ENCODE results near the gene ACSF3.

DNA sequence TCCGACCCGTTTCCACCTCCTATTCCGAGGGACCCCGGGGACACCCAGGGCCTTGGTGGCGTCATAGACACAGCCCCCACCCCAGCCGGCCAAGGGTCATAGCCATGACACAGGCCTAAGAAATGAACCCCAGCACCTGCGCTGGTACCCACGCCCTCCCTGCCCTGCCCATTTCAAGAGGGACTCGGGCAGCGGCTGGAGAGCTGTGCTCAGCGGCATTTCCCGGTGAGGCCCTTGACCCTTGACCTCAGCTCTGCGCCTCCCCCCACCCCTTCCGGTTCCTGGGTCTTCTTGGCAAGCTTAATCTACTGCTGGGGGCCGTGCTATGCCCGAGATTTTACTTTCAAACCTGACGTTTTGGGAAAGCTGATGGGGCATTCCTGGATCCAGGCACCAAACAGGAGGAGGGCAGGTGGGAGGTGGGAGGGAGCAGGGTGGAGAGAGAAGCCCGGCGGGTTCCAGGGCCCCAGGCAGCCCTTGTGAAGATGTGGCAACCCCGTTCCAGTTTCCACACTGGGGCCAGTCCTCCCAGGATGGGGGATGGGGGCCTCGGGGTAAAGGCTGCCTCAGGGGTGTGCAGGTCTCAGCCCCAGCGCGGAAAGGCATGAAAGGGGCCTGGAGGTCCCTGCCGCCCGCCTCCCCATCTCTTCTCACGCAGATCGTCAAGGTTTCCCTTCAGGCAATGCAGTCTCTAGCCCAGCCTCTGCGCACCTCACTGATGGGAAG lies 106.6 kb downstream of the ACSF3 start, which contains the start of gene SLC22A31:
- TF ChIP-seq, protein P1, sequence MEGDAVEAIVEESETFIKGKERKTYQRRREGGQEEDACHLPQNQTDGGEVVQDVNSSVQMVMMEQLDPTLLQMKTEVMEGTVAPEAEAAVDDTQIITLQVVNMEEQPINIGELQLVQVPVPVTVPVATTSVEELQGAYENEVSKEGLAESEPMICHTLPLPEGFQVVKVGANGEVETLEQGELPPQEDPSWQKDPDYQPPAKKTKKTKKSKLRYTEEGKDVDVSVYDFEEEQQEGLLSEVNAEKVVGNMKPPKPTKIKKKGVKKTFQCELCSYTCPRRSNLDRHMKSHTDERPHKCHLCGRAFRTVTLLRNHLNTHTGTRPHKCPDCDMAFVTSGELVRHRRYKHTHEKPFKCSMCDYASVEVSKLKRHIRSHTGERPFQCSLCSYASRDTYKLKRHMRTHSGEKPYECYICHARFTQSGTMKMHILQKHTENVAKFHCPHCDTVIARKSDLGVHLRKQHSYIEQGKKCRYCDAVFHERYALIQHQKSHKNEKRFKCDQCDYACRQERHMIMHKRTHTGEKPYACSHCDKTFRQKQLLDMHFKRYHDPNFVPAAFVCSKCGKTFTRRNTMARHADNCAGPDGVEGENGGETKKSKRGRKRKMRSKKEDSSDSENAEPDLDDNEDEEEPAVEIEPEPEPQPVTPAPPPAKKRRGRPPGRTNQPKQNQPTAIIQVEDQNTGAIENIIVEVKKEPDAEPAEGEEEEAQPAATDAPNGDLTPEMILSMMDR (IDR thresholded peaks at IDR 0.05): no peak
- no peak for TF ChIP-seq POLR2A (IDR thresholded peaks at IDR 0.05)
